Muscle layer of colon (tissue), 2 donors: ENCODE results near the gene MT1X.
A peak's percentile ranks its signal among the peaks of the same experiment; 100 is the strongest.
"Not testable (repeated sequence)": the region's sequence is repeated elsewhere in the genome, so short reads cannot be mapped to it uniquely, and the experiment has no call there.

Experiments used
- H3K27ac ChIP-seq: one replicate; pipeline ENCODE4 v1.7.0; 2013; ENCODE audit warnings: low read depth, mild to moderate bottlenecking, low read length, moderate library complexity
- H3K27me3 ChIP-seq, 2 donors: one replicate each; pipeline ENCODE4 v1.7.0; 2013; ENCODE audit warnings: low read length in 2 of 2, mild to moderate bottlenecking in 2 of 2; ENCODE audit not compliant: insufficient read depth in 2 of 2, control insufficient read depth in 1 of 2
- H3K36me3 ChIP-seq: one replicate; pipeline ENCODE4 v1.7.0; 2013; ENCODE audit warnings: mild to moderate bottlenecking, low read length; ENCODE audit not compliant: insufficient read depth
- H3K4me1 ChIP-seq: one replicate; pipeline ENCODE4 v1.7.0; 2013; ENCODE audit warnings: mild to moderate bottlenecking, low read length; ENCODE audit not compliant: insufficient read depth
- H3K4me3 ChIP-seq, 2 donors: one replicate each; pipeline ENCODE4 v1.7.0; 2013; ENCODE audit warnings: low read length in 2 of 2, low read depth in 1 of 2, mild to moderate bottlenecking in 1 of 2, moderate library complexity in 1 of 2
- H3K9ac ChIP-seq: one replicate; pipeline ENCODE4 v1.7.0; 2013; ENCODE audit warnings: low read length
- H3K9me3 ChIP-seq: one replicate; pipeline ENCODE4 v1.7.0; 2013; ENCODE audit warnings: mild to moderate bottlenecking, low read length
- donor health status: abdominal sarcoma.
- donor health status: Adenocarcinoma of cecum.

The MT1X gene

GRCh38 chr16:56672171-56672570, 10.1 kb upstream of the MT1X start:
- peaks cover 36 to 70% of the 10 kb centered on the region in 2 donors for H3K27me3 ChIP-seq

GRCh38 chr16:56672761-56673536, 9.3 kb upstream of the MT1X start:
- Histone ChIP-seq H3K27me3 (peaks cover 29 to 63% of the 10 kb centered on the region in 2 donors), H3K9me3 (no peaks in the 10 kb centered on the region), H3K36me3 (no peaks in the 10 kb centered on the region), H3K9ac (no peak overlapping the region), H3K4me1 (peaks cover 4% of the 10 kb centered on the region), H3K4me3 (no peak overlapping the region), H3K27ac (no peak overlapping the region)

More at GRCh38 chr16:56672171-56672570, 10.1 kb upstream of the MT1X start:
- H3K9ac ChIP-seq, H3K9me3 ChIP-seq, H3K4me1 ChIP-seq, H3K36me3 ChIP-seq, H3K4me3 ChIP-seq, H3K27ac ChIP-seq: not testable (repeated sequence)

GRCh38 chr16:56673921-56674320, 8.3 kb upstream of the MT1X start:
- H3K36me3 ChIP-seq: no peaks in the 10 kb centered on the region
- no peak overlapping the region for H3K4me3 ChIP-seq
- H3K9me3 ChIP-seq: no peaks in the 10 kb centered on the region
- H3K9ac ChIP-seq: no peak overlapping the region
- no peak overlapping the region for H3K27ac ChIP-seq
- peaks cover 4% of the 10 kb centered on the region for H3K4me1 ChIP-seq
- peaks cover 23 to 53% of the 10 kb centered on the region in 2 donors for H3K27me3 ChIP-seq

- not testable (repeated sequence) for H3K9ac ChIP-seq, H3K27ac ChIP-seq, H3K4me1 ChIP-seq, H3K36me3 ChIP-seq, H3K4me3 ChIP-seq, H3K9me3 ChIP-seq
- H3K27me3 ChIP-seq: peaks cover 18 to 46% of the 10 kb centered on the region in 2 donors
These were observed 7.7 kb upstream of the MT1X start for GRCh38 chr16:56674570-56674969.

- Histone ChIP-seq H3K4me1 (peaks cover 4% of the 10 kb centered on the region), H3K4me3 (no peak overlapping the region), H3K27ac (no peak overlapping the region), H3K9ac (no peak overlapping the region), H3K27me3 (peaks cover 12 to 35% of the 10 kb centered on the region in 2 donors), H3K36me3 (no peaks in the 10 kb centered on the region), H3K9me3 (no peaks in the 10 kb centered on the region)
These were observed 6.5 kb upstream of the MT1X start for GRCh38 chr16:56675685-56676210.

GRCh38 chr16:56677474-56677873, 4.8 kb upstream of the MT1X start:
- Histone ChIP-seq H3K4me3 (no peak overlapping the region), H3K27me3 (peaks cover 12 to 32% of the 10 kb centered on the region in 2 donors), H3K36me3 (no peaks in the 10 kb centered on the region), H3K27ac (no peak overlapping the region), H3K9me3 (no peaks in the 10 kb centered on the region), H3K9ac (no peak overlapping the region), H3K4me1 (peaks cover 4% of the 10 kb centered on the region)

- no peaks in the 10 kb centered on the region for H3K36me3 ChIP-seq
- H3K9me3 ChIP-seq: no peaks in the 10 kb centered on the region
- H3K4me3 ChIP-seq: no peak overlapping the region
- peaks cover 12 to 22% of the 10 kb centered on the region in 2 donors for H3K27me3 ChIP-seq
- no peak overlapping the region for H3K27ac ChIP-seq
- peaks cover 21% of the 10 kb centered on the region for H3K4me1 ChIP-seq
- no peak overlapping the region for H3K9ac ChIP-seq
These were observed 3.1 kb upstream of the MT1X start for GRCh38 chr16:56679078-56679730.

GRCh38 chr16:56679818-56680217, 2.5 kb upstream of the MT1X start:
- H3K27ac ChIP-seq: no peak overlapping the region

GRCh38 chr16:56682703-56683397, 580 bp downstream of the MT1X start:
- peak overlapping the region; percentile 78 for H3K27ac ChIP-seq
- peak overlapping the region; percentile 62 for H3K9ac ChIP-seq
- peaks cover 30% of the 10 kb centered on the region for H3K4me1 ChIP-seq

More at GRCh38 chr16:56679818-56680217, 2.5 kb upstream of the MT1X start:
- Histone ChIP-seq H3K9ac (no peak overlapping the region), H3K36me3 (no peaks in the 10 kb centered on the region), H3K27me3 (peaks cover 12 to 22% of the 10 kb centered on the region in 2 donors), H3K4me3 (no peak overlapping the region), H3K9me3 (no peaks in the 10 kb centered on the region), H3K4me1 (peaks cover 28% of the 10 kb centered on the region)

GRCh38 chr16:56683424-56684172, 1.3 kb downstream of the MT1X start:
- no peaks in the 10 kb centered on the region for H3K27me3 ChIP-seq
- H3K36me3 ChIP-seq: no peaks in the 10 kb centered on the region
- peak overlapping the region; percentile 4 for H3K27ac ChIP-seq
- no peak overlapping the region for H3K9ac ChIP-seq
- H3K9me3 ChIP-seq: no peaks in the 10 kb centered on the region
- H3K4me1 ChIP-seq: peaks cover 30% of the 10 kb centered on the region
- peak overlapping the region in 1 of 2 donors; percentile 74 for H3K4me3 ChIP-seq

More at GRCh38 chr16:56682703-56683397, 580 bp downstream of the MT1X start:
- Histone ChIP-seq H3K4me3 (peak overlapping the region; percentile 61 to 74), H3K9me3 (no peaks in the 10 kb centered on the region), H3K36me3 (no peaks in the 10 kb centered on the region), H3K27me3 (no peaks in the 10 kb centered on the region)
